ENCODE measurements around the gene OTOS. TPM values are rescaled to one million over a fixed set of nuclear protein-coding genes. Genes with fewer than 3 reads are reported as not detected.

Gene OTOS
- total and polyA plus RNA-seq, 2 donors (not counting 1 experiment from before 2014, with no cell fraction given), result not detected

GRCh38 chr2:240162531-240162930, 22.1 kb upstream of the OTOS start:
- H3K79me2 ChIP-seq (ENCODE audit: control insufficient read depth, insufficient read depth, low read length), result no peaks in the 10 kb centered on the region
- H3K36me3 ChIP-seq (replicated peaks in 1 of 2; ENCODE audit: control extremely low read depth in 1 of 2, control insufficient read depth in 1 of 2, extremely low read depth in 1 of 2, insufficient read depth in 2 of 2, low read length in 1 of 2), result no peaks in the 10 kb centered on the region
- ChIA-PET CTCF (no interaction called here), POLR2A (no interaction called here)
- ATAC-seq (ENCODE audit: low read depth) (no peak), DNase-seq (no peak)
- Mint-ChIP-seq H3K4me1 (no peaks in the 10 kb centered on the region), H3K27ac (no peak overlapping the region), H3K9me3 (ENCODE audit: insufficient read depth) (peaks cover 8% of the 10 kb centered on the region), H3K27me3 (no peaks in the 10 kb centered on the region), H3K4me3 (no peak overlapping the region)
- intact Hi-C loops (cut with micrococcal nuclease), result no loop called here
- WGBS (ENCODE audit: insufficient coverage), result 80% methylated on average over 6 of the region's 6 CpGs
- no peak overlapping the region for H3K9ac ChIP-seq (ENCODE audit: low read length)
- H4K20me1 ChIP-seq (ENCODE audit: control insufficient read depth, insufficient read depth, low read length, poor library complexity, severe bottlenecking), result no peaks in the 10 kb centered on the region
- no peak overlapping the region for H2AFZ ChIP-seq (ENCODE audit: insufficient read depth, low read depth, low read length, poor library complexity, severe bottlenecking)
- no peak overlapping the region for H3K4me2 ChIP-seq (replicated peaks; ENCODE audit: low read depth, low read length, poor library complexity, severe bottlenecking)
- no peak for TF ChIP-seq EZH2 (IDR thresholded peaks at IDR 0.05; ENCODE audit: borderline replicate concordance, insufficient read depth, low read depth, low read length, poor library complexity, severe bottlenecking)
- TF ChIP-seq, protein P1, sequence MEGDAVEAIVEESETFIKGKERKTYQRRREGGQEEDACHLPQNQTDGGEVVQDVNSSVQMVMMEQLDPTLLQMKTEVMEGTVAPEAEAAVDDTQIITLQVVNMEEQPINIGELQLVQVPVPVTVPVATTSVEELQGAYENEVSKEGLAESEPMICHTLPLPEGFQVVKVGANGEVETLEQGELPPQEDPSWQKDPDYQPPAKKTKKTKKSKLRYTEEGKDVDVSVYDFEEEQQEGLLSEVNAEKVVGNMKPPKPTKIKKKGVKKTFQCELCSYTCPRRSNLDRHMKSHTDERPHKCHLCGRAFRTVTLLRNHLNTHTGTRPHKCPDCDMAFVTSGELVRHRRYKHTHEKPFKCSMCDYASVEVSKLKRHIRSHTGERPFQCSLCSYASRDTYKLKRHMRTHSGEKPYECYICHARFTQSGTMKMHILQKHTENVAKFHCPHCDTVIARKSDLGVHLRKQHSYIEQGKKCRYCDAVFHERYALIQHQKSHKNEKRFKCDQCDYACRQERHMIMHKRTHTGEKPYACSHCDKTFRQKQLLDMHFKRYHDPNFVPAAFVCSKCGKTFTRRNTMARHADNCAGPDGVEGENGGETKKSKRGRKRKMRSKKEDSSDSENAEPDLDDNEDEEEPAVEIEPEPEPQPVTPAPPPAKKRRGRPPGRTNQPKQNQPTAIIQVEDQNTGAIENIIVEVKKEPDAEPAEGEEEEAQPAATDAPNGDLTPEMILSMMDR (IDR thresholded peaks at IDR 0.05), result no peak
- H3K27ac ChIP-seq (ENCODE audit: low read length in 2 of 2), result no peak overlapping the region
- H3K4me3 ChIP-seq (ENCODE audit: control extremely low read depth in 1 of 5, extremely low read depth in 1 of 5, insufficient read depth in 1 of 5, low read depth in 2 of 5, low read length in 4 of 5), result no peak overlapping the region
- no peaks in the 10 kb centered on the region for H3K4me1 ChIP-seq (ENCODE audit: control insufficient read depth in 2 of 2, insufficient read depth in 2 of 2, low read length in 2 of 2)
- peaks cover 0 to 5% (median 0%) of the 10 kb centered on the region in 3 donors for H3K9me3 ChIP-seq (ENCODE audit: control extremely low read depth in 1 of 3, control insufficient read depth in 2 of 3, insufficient read depth in 1 of 3, low read length in 2 of 3)
- H3K27me3 ChIP-seq (replicated peaks in 1 of 4; ENCODE audit: control extremely low read depth in 1 of 4, control insufficient read depth in 3 of 4, insufficient read depth in 4 of 4, low read length in 3 of 4), result no peaks in the 10 kb centered on the region

GRCh38 chr2:240162032-240162431, 21.6 kb upstream of the OTOS start:
- ChIA-PET CTCF (no interaction called here), POLR2A (no interaction called here)
- Histone ChIP-seq H3K27me3 (replicated peaks in 1 of 4; ENCODE audit: control extremely low read depth in 1 of 4, control insufficient read depth in 3 of 4, insufficient read depth in 4 of 4, low read length in 3 of 4) (no peaks in the 10 kb centered on the region), H4K20me1 (ENCODE audit: control insufficient read depth, insufficient read depth, low read length, poor library complexity, severe bottlenecking) (no peaks in the 10 kb centered on the region), H3K9me3 (ENCODE audit: control extremely low read depth in 1 of 3, control insufficient read depth in 2 of 3, insufficient read depth in 1 of 3, low read length in 2 of 3) (peaks cover 0 to 5% (median 0%) of the 10 kb centered on the region in 3 donors), H3K4me3 (ENCODE audit: control extremely low read depth in 1 of 5, extremely low read depth in 1 of 5, insufficient read depth in 1 of 5, low read depth in 2 of 5, low read length in 4 of 5) (no peak overlapping the region), H3K4me2 (replicated peaks; ENCODE audit: low read depth, low read length, poor library complexity, severe bottlenecking) (no peak overlapping the region), H3K27ac (ENCODE audit: low read length in 2 of 2) (no peak overlapping the region), H3K4me1 (ENCODE audit: control insufficient read depth in 2 of 2, insufficient read depth in 2 of 2, low read length in 2 of 2) (no peaks in the 10 kb centered on the region), H3K79me2 (ENCODE audit: control insufficient read depth, insufficient read depth, low read length) (no peaks in the 10 kb centered on the region), H3K9ac (ENCODE audit: low read length) (no peak overlapping the region), H2AFZ (ENCODE audit: insufficient read depth, low read depth, low read length, poor library complexity, severe bottlenecking) (no peak overlapping the region), H3K36me3 (replicated peaks in 1 of 2; ENCODE audit: control extremely low read depth in 1 of 2, control insufficient read depth in 1 of 2, extremely low read depth in 1 of 2, insufficient read depth in 2 of 2, low read length in 1 of 2) (no peaks in the 10 kb centered on the region)
- no peaks in the 10 kb centered on the region for H3K4me1 Mint-ChIP-seq
- ATAC-seq (ENCODE audit: low read depth), result no peak
- DNase-seq, result no peak
- no peak overlapping the region for H3K27ac Mint-ChIP-seq
- TF ChIP-seq, protein P1 (IDR thresholded peaks at IDR 0.05), result no peak
- TF ChIP-seq EZH2 (IDR thresholded peaks at IDR 0.05; ENCODE audit: borderline replicate concordance, insufficient read depth, low read depth, low read length, poor library complexity, severe bottlenecking), result no peak
- no peaks in the 10 kb centered on the region for H3K27me3 Mint-ChIP-seq
- peaks cover 8% of the 10 kb centered on the region for H3K9me3 Mint-ChIP-seq (ENCODE audit: insufficient read depth)
- no peak overlapping the region for H3K4me3 Mint-ChIP-seq
- intact Hi-C loops (cut with micrococcal nuclease), result no loop called here
- 82% methylated on average over 4 of the region's 5 CpGs for WGBS (ENCODE audit: insufficient coverage)
